ENCODE measurements around the gene MRPS23. TPM values are rescaled to one million over a fixed set of nuclear protein-coding genes. Genes with fewer than 3 reads are reported as not detected.

MRPS23 gene
- total RNA-seq, 4 donors from 2014 or later = 12.2 to 17.8 (median 15.0) TPM

DNA sequence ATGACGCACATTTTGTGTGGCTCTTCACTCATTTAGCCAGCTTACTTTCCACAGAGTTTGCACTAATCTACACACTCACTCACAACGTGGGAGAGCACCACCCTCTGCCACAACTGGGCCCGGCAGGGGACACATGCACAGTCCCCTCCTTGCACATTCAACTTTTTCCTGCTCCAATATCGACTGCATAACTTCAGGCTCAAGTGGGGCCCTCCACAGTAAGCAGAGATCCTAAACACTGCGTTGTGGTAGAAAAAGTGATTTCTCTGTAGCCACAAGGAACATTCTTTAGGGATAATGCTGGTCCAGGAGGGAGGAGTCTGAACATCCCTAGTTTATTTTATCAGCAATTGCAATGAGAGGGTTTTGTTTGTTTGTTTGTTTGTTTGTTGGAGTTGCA, 40.0 kb downstream of the MRPS23 start:
- no peak overlapping the region for H3K4me3 ChIP-seq (ENCODE audit: low read depth, poor library complexity, severe bottlenecking)
- intact Hi-C loops (cut with DNase I; ENCODE audit: low total_unique reads) = no loop called here
- 77 to 78% methylated on average over 5 of the region's 5 CpGs for WGBS, 2 donors
- no peak for DNase-seq (ENCODE audit: low spot score in 2 of 2)
- no peak for TF ChIP-seq POLR2A (IDR thresholded peaks at IDR 0.05)
- TF ChIP-seq, protein P1, sequence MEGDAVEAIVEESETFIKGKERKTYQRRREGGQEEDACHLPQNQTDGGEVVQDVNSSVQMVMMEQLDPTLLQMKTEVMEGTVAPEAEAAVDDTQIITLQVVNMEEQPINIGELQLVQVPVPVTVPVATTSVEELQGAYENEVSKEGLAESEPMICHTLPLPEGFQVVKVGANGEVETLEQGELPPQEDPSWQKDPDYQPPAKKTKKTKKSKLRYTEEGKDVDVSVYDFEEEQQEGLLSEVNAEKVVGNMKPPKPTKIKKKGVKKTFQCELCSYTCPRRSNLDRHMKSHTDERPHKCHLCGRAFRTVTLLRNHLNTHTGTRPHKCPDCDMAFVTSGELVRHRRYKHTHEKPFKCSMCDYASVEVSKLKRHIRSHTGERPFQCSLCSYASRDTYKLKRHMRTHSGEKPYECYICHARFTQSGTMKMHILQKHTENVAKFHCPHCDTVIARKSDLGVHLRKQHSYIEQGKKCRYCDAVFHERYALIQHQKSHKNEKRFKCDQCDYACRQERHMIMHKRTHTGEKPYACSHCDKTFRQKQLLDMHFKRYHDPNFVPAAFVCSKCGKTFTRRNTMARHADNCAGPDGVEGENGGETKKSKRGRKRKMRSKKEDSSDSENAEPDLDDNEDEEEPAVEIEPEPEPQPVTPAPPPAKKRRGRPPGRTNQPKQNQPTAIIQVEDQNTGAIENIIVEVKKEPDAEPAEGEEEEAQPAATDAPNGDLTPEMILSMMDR (IDR thresholded peaks at IDR 0.05) = no peak

DNA sequence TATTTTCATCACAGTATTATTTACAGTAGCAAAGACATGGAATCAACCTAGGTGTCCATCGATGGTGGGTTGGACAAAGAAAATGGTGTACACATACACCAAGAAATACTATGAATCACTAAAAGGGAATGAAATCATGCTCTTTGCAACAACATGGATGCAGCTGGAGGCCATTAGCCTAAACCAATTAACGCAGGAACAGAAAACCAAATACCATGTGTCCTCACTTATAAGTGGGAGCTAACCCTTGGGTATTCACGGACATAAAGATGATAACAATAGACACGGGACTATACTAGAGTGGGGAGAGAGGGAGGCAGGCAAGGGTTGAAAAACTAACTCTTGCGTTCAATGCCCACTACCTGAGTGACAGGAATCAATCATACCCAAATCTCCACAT, 41.0 kb downstream of the MRPS23 start:
- no peak for TF ChIP-seq POLR2A (IDR thresholded peaks at IDR 0.05)
- TF ChIP-seq, protein P1 (IDR thresholded peaks at IDR 0.05) = no peak
- no peak overlapping the region for H3K4me3 ChIP-seq (ENCODE audit: low read depth, poor library complexity, severe bottlenecking)
- WGBS, 2 donors = 74 to 79% methylated on average over 5 of the region's 5 CpGs
- DNase-seq (ENCODE audit: low spot score in 2 of 2) = no peak
- intact Hi-C loops (cut with DNase I; ENCODE audit: low total_unique reads) = no loop called here

DNA sequence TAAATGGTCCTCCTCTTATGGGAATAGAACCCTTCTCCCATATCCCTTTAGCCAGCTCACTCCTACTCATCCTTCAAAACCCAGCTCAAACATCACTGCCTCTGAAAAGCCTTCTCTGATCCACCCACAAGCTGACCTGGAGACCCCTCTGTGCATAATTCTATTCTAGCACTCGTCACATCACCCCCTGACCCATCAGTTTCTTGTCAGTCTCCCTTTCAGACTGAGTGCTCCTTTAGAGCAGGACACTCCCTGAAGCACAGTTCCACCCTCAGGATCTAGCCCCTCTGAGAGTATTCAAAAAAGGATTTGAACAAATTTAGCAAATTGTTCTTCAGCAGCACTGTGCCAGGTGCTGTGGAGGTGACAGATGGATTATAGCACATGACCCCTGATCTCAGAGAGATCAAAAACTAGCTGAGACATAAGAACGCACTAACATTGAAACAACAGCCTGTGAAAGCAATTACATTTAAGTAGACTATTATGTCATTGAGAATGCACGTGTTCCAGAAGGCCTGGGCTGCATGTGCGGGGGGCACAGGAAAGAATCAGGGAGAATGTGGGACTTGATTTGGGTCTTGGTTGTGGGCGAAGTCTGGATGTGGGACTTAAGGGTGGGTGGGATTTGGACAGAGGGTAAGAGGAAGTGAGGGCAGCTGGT, 43.5 kb downstream of the MRPS23 start:
- intact Hi-C loops (cut with DNase I; ENCODE audit: low total_unique reads) = no loop called here
- DNase-seq (ENCODE audit: low spot score in 2 of 2) = no peak
- no peak for TF ChIP-seq POLR2A (IDR thresholded peaks at IDR 0.05)
- TF ChIP-seq, protein P1 (IDR thresholded peaks at IDR 0.05) = no peak
- 59 to 73% methylated on average over 4 to 5 of the region's 5 CpGs for WGBS, 2 donors
- H3K4me3 ChIP-seq (ENCODE audit: low read depth, poor library complexity, severe bottlenecking) = no peak overlapping the region

DNA sequence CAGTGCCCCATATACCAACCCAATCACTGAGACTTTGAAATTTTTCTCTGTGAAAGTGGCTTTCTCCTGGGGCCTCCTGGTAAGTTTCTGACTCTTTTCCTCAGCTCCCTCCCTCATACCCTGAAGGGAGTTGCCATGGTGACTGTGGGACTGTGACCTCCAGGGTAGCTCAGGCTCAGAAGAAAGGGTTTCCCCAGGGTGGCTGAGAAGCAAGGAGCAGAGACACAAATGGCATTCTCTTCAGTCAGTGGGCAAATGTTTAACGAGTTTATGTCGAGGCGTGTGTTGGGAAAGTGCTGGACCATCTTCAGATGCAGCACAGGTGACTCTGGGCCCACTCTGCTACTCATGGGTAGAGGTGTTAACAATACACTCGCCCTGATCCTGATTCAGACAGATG, 46.8 kb downstream of the MRPS23 start:
- no peak overlapping the region for H3K4me3 ChIP-seq (ENCODE audit: low read depth, poor library complexity, severe bottlenecking)
- DNase-seq (ENCODE audit: low spot score in 2 of 2) = no peak
- intact Hi-C loops (cut with DNase I; ENCODE audit: low total_unique reads) = no loop called here
- TF ChIP-seq, protein P1 (IDR thresholded peaks at IDR 0.05) = no peak
- WGBS, 2 donors = 29 to 38% methylated on average over 4 of the region's 4 CpGs

DNA sequence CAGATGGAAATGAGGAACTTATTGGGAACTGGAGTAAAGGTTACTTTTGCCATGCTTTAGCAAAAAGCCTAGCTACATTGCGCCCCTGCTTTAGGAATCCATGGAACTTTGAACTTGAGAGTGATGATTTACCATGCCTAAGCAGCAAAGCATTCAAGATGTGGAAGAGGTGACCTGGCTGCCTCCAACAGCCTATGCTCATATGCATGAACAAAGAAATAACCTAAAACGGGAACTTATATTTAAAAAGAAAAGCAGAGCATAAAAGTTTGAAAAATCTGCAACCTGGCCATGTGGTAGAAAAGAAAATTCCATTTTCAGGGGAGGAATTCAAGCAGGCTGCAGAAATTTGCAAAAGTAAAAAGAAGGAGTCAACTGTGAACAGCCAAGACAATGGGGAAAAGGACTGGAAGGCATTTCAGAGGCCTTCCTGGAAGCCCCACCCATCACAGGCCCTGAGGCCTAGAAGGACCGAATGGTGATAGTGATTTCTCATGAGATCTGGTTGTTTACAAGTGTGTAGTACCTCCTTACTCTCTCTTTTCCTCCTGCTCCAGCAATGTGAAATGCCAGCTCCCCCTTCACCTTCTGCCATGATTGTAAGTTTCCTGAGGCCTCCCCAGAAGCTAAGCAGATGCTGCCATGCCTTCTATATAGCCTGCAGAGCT, 48.7 kb downstream of the MRPS23 start:
- intact Hi-C loops (cut with DNase I; ENCODE audit: low total_unique reads) = no loop called here
- no peak overlapping the region for H3K4me3 ChIP-seq (ENCODE audit: low read depth, poor library complexity, severe bottlenecking)
- DNase-seq (ENCODE audit: low spot score in 2 of 2) = no peak
- 85 to 87% methylated on average over 3 of the region's 3 CpGs for WGBS, 2 donors
- TF ChIP-seq, protein P1 (IDR thresholded peaks at IDR 0.05) = no peak
- no peak for TF ChIP-seq POLR2A (IDR thresholded peaks at IDR 0.05)
